Heart left ventricle (tissue), 16 donors: ENCODE results near the gene CACNA1C. TPM values are rescaled to one million over a fixed set of nuclear protein-coding genes. Genes with fewer than 3 reads are reported as not detected.

Experiments
- ATAC-seq, 4 donors: fragments of 200-7000 bp; cut with Tn5 transposase; one replicate each; pipeline ENCODE4 v1.9.1; 2020 to 2022; ENCODE audit warnings: moderate library complexity in 4 of 4, mild to moderate bottlenecking in 3 of 4, moderate number of reproducible peaks in 1 of 4
- DNase-seq, 5 donors: peaks; one replicate each; pipeline ENCODE4 v3.0.0-alpha.2; 2020
- H3K27ac ChIP-seq, 12 donors: fragments of 200-600 bp; sonication (generic) in 4 of 12; one replicate each; pipeline versions ENCODE4 v1.5.0 to v1.8.0; 2016 to 2022; ENCODE audit warnings: mild to moderate bottlenecking in 2 of 12
- H3K27me3 ChIP-seq, 9 donors: fragments of 200-600 bp; sonication (generic) in 2 of 9; one replicate each; pipeline versions ENCODE4 v1.5.1 to v1.8.0; 2016 to 2022; ENCODE audit warnings: mild to moderate bottlenecking in 3 of 9
- H3K36me3 ChIP-seq, 9 donors: fragments of 200-600 bp; sonication (generic) in 2 of 9; one replicate each; pipeline versions ENCODE4 v1.5.0 to v1.8.0; 2018 to 2022; ENCODE audit warnings: mild to moderate bottlenecking in 2 of 9
- H3K4me1 ChIP-seq, 12 donors: fragments of 200-600 bp; sonication (generic) in 4 of 12; one replicate each; pipeline versions ENCODE4 v1.5.0 to v1.8.0; 2016 to 2022; ENCODE audit warnings: mild to moderate bottlenecking in 3 of 12
- H3K4me3 ChIP-seq, 12 donors: fragments of 200-600 bp; sonication (generic) in 4 of 12; one replicate each; pipeline versions ENCODE4 v1.5.0 to v1.8.0; 2017 to 2022; ENCODE audit warnings: mild to moderate bottlenecking in 9 of 12, moderate library complexity in 4 of 12
- H3K9me3 ChIP-seq, 12 donors: fragments of 200-600 bp; sonication (generic) in 4 of 12; one replicate each; pipeline versions ENCODE4 v1.5.0 to v1.8.0; 2016 to 2022; ENCODE audit warnings: mild to moderate bottlenecking in 1 of 12
- POLR2A ChIP-seq, 2 donors: fragments of 450-650 bp; IDR thresholded peaks; one replicate each; pipeline ENCODE4 v1.6.1; 2017; ENCODE audit warnings: antibody characterized with exemption in 2 of 2, mild to moderate bottlenecking in 2 of 2, moderate library complexity in 2 of 2
- WGBS, 4 donors: extraction: QIAGEN DNeasy Blood & Tissue Kit in 2 of 4; methylation state at CpG; one replicate each; pipeline versions ENCODE4 v1.1.5 to v1.1.7; 2013 to 2018; 5-methylcytosine and 5-hydroxymethylcytosine counted together
- intact Hi-C, 10 donors: fragments of 100-400 bp; cut with DNase I; formaldehyde crosslinking; loops; one replicate each; pipeline versions ENCODE4 v1.11.1 to v1.14.2; 2022
- polyA plus RNA-seq, 2 donors: library from polyadenylated mRNA; stranded (reverse); fragments of 200-250 nt; gene quantifications; one replicate each; pipeline ENCODE4 v1.2.3, GENCODE V29; 2013
- total RNA-seq, 9 donors: library from RNA; depleted of rRNA in 2 of 9; stranded (reverse); fragments of >200 nt in 2 of 9; fragmentation: NEBNext Ultra II Directional in 3 of 9; extraction: Animal tissue kit (Norgen Biotek cat#: 25700) in 3 of 9; gene quantifications; one replicate each; pipeline versions ENCODE4 v1.1.0 to v1.2.4, GENCODE V29; 2016 to 2023
- TF ChIP-seq, protein P1 (sequence below), 12 donors: fragments of 200-600 bp; sonication (generic) in 4 of 12; IDR thresholded peaks; one replicate each; pipeline versions ENCODE4 v1.5.0 to v1.8.0; 2018 to 2022; ENCODE audit warnings: antibody characterized with exemption in 12 of 12, mild to moderate bottlenecking in 5 of 12
- donor health status: ischemic (EF 13 %, LVEDD 7.1; RV severe dilation, severe dysfunction).
- donor health status: healthy with polysubstance abuse.
- donor health status: DM: no; HTN: yes; CAD: no.
- donor health status: DM: no; HTN: no; CAD: no.
- donor health status: ischemic (EF 25% LVEDD 6.9; RV normal size, moderate dysfunction).
- donor health status: ischemic (EF 25% LVEDD 5.7; RV mildly dilated, moderate dysfunction).
- donor health status: healthy.
- donor health status: DM: yes; HTN: yes; CAD: no.
- donor health status: ischemic (EF 35%, LVEDD 5.7; RV mildly dilated, moderate dysfunction).
- donor health status: nonischemic (EF 11% LVEDD 7.7; RV severe dilation, severe dysfunction).
- donor health status: DM: yes; HTN: yes; CAD: no.
- donor health status: PGD.
- donor health status: ischemic (EF 29% LVEDD 5.4; RV normal size, mild dysfunction).
- donor health status: nonischemic (EF 23%, LVEDD 6.1; RV moderate dilation, normal function).

CACNA1C gene
- total and polyA plus RNA-seq, 11 donors, result 41.9 to 196 (median 164) TPM

GRCh38 chr12:2608608-2608945, 555.8 kb downstream of the CACNA1C start:
- no peak for DNase-seq
- 92 to 97% (median 94%) methylated on average over 12 of the region's 12 CpGs for WGBS, 4 donors
- H3K4me3 ChIP-seq, result no peak overlapping the region
- peaks cover 0 to 94% (median 81%) of the 10 kb centered on the region in 9 donors for H3K36me3 ChIP-seq
- intact Hi-C loops, result no loop called here
- H3K27me3 ChIP-seq, result no peaks in the 10 kb centered on the region
- ATAC-seq, result no peak
- H3K4me1 ChIP-seq, result peaks cover 0 to 10% (median 0%) of the 10 kb centered on the region in 12 donors
- no peaks in the 10 kb centered on the region for H3K9me3 ChIP-seq
- TF ChIP-seq, protein P1, sequence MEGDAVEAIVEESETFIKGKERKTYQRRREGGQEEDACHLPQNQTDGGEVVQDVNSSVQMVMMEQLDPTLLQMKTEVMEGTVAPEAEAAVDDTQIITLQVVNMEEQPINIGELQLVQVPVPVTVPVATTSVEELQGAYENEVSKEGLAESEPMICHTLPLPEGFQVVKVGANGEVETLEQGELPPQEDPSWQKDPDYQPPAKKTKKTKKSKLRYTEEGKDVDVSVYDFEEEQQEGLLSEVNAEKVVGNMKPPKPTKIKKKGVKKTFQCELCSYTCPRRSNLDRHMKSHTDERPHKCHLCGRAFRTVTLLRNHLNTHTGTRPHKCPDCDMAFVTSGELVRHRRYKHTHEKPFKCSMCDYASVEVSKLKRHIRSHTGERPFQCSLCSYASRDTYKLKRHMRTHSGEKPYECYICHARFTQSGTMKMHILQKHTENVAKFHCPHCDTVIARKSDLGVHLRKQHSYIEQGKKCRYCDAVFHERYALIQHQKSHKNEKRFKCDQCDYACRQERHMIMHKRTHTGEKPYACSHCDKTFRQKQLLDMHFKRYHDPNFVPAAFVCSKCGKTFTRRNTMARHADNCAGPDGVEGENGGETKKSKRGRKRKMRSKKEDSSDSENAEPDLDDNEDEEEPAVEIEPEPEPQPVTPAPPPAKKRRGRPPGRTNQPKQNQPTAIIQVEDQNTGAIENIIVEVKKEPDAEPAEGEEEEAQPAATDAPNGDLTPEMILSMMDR (IDR thresholded peaks at IDR 0.05), result no peak
- no peak for TF ChIP-seq POLR2A (IDR thresholded peaks at IDR 0.05)
- H3K27ac ChIP-seq, result no peak overlapping the region

- no peak overlapping the region for H3K27ac ChIP-seq
- no peak for ATAC-seq
- H3K9me3 ChIP-seq, result no peaks in the 10 kb centered on the region
These were observed 556.2 kb downstream of the CACNA1C start for GRCh38 chr12:2609020-2609419.

DNA sequence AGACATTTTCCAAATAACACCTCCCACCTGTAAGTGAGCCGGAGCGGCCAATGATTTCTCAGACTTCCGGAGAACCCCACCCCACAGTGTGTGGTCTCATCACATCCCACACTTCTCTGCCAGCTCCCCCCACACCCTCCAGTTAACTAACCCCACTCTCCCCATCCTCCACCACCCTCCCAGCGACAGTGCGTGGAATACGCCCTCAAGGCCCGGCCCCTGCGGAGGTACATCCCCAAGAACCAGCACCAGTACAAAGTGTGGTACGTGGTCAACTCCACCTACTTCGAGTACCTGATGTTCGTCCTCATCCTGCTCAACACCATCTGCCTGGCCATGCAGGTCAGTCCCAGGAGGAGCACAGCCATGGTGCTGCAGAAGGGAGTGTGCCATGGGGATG, 557.6 kb downstream of the CACNA1C start:
- DNase-seq (no peak), ATAC-seq (no peak)
- no peaks in the 10 kb centered on the region for H3K27me3 ChIP-seq
- intact Hi-C loops, result no loop called here
- peaks cover 0 to 15% (median 5%) of the 10 kb centered on the region in 12 donors for H3K4me1 ChIP-seq
- H3K27ac ChIP-seq, result no peak overlapping the region
- no peak for TF ChIP-seq POLR2A (IDR thresholded peaks at IDR 0.05)
- TF ChIP-seq, protein P1 (IDR thresholded peaks at IDR 0.05), result no peak
- H3K9me3 ChIP-seq, result no peaks in the 10 kb centered on the region
- peaks cover 0 to 93% (median 82%) of the 10 kb centered on the region in 9 donors for H3K36me3 ChIP-seq
- no peak overlapping the region for H3K4me3 ChIP-seq
- WGBS, 4 donors, result 96 to 97% (median 96%) methylated on average over 11 of the region's 11 CpGs

More at GRCh38 chr12:2609020-2609419, 556.2 kb downstream of the CACNA1C start:
- no peaks in the 10 kb centered on the region for H3K27me3 ChIP-seq
- no peak for DNase-seq
- peaks cover 0 to 11% (median 3%) of the 10 kb centered on the region in 12 donors for H3K4me1 ChIP-seq
- intact Hi-C loops, result no loop called here
- peaks cover 0 to 94% (median 83%) of the 10 kb centered on the region in 9 donors for H3K36me3 ChIP-seq
- H3K4me3 ChIP-seq, result no peak overlapping the region
- 69 to 71% (median 70%) methylated on average over 12 of the region's 12 CpGs for WGBS, 4 donors
- TF ChIP-seq POLR2A (IDR thresholded peaks at IDR 0.05), result no peak
- TF ChIP-seq, protein P1 (IDR thresholded peaks at IDR 0.05), result no peak

DNA sequence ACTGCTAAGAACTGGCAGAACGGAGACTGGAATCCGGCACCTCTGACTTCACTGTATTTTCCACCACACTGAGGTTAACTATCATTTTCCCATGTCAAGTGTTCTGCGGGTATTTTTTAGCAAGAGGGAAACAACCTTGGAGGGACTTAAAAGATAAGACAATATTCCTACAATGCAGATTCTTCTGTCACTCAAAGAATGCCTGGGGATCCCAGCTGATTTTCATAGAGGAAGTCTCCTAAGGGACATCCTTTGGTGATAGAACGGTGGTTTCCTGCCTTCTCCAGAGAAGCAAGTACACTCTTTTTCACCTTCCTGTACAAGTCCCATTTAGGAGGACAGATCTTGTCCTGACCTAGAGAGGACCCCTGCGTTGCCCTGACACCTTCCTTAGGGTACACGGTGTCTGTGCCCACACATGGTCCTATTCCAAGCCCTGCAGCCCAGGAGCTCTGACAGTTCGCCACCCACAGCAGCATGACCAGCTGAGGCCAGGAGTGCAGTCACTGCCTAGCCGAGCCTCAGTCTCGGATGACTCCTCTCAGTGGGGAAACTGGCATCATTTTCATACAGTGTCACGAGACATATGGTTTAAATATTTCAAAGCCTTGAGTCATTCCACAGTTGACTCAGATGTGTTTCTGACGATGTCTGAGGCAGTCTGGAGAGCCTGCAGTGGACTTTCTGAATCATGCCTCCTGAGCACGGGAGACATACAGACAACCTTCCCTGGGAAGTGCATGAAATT, 560.7 kb downstream of the CACNA1C start:
- TF ChIP-seq POLR2A (IDR thresholded peaks at IDR 0.05), result no peak
- TF ChIP-seq, protein P1 (IDR thresholded peaks at IDR 0.05), result no peak
- Histone ChIP-seq H3K27me3 (no peaks in the 10 kb centered on the region), H3K36me3 (peaks cover 0 to 87% (median 65%) of the 10 kb centered on the region in 9 donors), H3K9me3 (no peaks in the 10 kb centered on the region), H3K4me3 (no peak overlapping the region), H3K4me1 (peaks cover 0 to 19% (median 5%) of the 10 kb centered on the region in 12 donors), H3K27ac (peak overlapping the region in 7 of 12 donors; percentile 6 to 51 (median 29))
- ATAC-seq, result peak; percentile 9 to 79 (median 42)
- 62 to 74% (median 67%) methylated on average over 12 of the region's 12 CpGs for WGBS, 4 donors
- intact Hi-C loops, result no loop called here
- peak in 1 of 5 donors; percentile 53 for DNase-seq
